Stimulated activated CD4-positive, alpha-beta T cell treated with anti-CD3 and anti-CD28 coated beads, Interleukin-4, amount 100 ng/mL, for 1 hour (primary cell): Measurements from ENCODE around the gene CTTNBP2.

Experiments used
- DNase-seq: peaks from one replicate; pipeline ENCODE4 v3.0.0-alpha.2; 2020

Gene CTTNBP2, protein sequence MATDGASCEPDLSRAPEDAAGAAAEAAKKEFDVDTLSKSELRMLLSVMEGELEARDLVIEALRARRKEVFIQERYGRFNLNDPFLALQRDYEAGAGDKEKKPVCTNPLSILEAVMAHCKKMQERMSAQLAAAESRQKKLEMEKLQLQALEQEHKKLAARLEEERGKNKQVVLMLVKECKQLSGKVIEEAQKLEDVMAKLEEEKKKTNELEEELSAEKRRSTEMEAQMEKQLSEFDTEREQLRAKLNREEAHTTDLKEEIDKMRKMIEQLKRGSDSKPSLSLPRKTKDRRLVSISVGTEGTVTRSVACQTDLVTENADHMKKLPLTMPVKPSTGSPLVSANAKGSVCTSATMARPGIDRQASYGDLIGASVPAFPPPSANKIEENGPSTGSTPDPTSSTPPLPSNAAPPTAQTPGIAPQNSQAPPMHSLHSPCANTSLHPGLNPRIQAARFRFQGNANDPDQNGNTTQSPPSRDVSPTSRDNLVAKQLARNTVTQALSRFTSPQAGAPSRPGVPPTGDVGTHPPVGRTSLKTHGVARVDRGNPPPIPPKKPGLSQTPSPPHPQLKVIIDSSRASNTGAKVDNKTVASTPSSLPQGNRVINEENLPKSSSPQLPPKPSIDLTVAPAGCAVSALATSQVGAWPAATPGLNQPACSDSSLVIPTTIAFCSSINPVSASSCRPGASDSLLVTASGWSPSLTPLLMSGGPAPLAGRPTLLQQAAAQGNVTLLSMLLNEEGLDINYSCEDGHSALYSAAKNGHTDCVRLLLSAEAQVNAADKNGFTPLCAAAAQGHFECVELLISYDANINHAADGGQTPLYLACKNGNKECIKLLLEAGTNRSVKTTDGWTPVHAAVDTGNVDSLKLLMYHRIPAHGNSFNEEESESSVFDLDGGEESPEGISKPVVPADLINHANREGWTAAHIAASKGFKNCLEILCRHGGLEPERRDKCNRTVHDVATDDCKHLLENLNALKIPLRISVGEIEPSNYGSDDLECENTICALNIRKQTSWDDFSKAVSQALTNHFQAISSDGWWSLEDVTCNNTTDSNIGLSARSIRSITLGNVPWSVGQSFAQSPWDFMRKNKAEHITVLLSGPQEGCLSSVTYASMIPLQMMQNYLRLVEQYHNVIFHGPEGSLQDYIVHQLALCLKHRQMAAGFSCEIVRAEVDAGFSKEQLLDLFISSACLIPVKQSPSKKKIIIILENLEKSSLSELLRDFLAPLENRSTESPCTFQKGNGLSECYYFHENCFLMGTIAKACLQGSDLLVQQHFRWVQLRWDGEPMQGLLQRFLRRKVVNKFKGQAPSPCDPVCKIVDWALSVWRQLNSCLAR (N-terminal part only)

GRCh38 chr7:117873310-117874190, at the start of gene CTTNBP2:
TSS of gene CTTNBP2 (minus strand) at chr7:117873441. CDS start at chr7:117873415, 26 bp downstream.
- no peak for DNase-seq

- DNase-seq = no peak
Measured at GRCh38 chr7:117916309-117916708, 43.1 kb upstream of the CTTNBP2 start.

DNA sequence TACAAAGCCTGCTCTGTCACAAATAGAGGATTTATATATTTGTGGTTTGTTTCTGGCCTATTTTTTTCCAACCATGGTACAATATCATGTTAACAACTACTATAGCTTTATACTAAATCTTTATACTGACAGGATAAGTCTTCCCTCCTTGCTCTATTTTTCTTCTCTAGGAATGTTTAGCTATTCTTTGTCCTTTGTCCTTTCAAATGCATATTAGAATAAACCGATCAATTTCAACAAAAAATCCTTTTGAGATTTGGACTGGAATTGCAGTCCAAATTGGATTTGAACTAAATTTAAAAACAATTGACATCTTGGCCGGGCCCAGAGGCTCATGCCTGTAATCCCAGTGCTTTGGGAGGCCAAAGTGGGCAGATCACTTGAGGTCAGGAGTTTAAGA, 39.2 kb upstream of the CTTNBP2 start:
- DNase-seq = no peak

GRCh38 chr7:117908031-117908795, 35.0 kb upstream of the CTTNBP2 start:
- DNase-seq = no peak

DNA sequence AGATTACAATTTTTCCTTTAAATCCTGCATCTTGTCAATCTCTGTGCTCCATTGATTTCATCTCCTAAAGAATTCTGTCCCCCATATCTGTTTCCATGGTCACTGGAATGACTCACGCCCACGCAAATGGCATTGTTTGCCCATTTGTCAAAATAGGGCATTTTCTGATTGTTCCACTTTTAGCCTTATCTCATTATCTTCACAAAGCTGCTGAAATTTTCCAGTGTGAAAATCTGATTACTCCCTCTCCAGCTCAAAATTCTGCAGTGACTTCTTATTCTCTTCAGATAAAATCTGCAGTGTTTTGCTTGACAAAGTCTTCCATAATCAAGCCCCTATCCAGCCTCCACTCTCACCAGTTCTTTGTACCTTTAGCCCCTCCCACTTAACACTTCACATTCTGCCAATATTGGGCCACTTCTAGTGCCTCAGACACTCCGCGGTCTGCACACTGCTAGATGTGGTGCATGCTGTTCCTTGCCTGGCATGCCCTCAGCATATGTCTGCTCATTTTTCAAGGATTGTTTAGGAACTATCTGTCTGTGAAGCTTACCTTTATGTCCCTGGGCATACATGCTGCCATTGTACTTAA, 33.9 kb upstream of the CTTNBP2 start:
- no peak for DNase-seq

- DNase-seq = no peak
Measured at GRCh38 chr7:117902314-117902889, 29.2 kb upstream of the CTTNBP2 start.

DNA sequence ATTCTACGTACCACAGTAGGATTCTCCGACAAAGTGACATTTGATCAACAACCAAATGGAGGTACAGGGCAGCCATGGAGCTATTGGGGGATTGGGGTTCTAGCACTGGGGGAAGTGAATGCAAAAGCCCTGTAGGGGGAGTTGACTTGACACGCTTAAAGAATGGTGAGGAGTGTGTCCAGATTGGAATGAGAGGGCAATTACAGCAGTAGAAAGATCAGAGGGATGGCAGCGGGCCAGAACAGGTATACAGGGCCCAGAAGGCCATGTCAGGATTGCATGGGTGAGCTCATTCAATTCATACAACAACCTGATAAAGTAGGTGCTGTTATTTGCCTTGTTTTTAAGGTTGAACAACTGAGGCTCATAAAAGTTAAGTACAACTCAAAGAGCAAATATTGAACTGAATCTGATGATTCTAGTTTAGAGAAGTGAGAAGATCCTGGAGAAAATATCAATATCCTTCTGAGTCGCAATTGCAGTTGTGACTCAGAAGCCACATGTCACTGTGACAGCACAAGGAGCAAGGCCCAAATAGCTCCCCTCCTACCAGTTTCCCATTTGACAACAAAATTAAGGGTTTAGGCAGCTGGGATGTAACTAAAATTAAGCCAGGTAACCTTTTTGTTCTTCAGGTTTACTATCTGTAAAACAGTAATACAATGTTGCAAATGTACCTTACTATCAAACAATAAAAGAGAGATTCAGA, 28.0 kb upstream of the CTTNBP2 start:
- DNase-seq = no peak

- no peak for DNase-seq
Measured at GRCh38 chr7:117896339-117896738, 23.1 kb upstream of the CTTNBP2 start.

- no peak for DNase-seq
Measured at GRCh38 chr7:117895276-117895675, 22.0 kb upstream of the CTTNBP2 start.

GRCh38 chr7:117894037-117894436, 20.8 kb upstream of the CTTNBP2 start:
- no peak for DNase-seq

GRCh38 chr7:117892821-117893220, 19.6 kb upstream of the CTTNBP2 start:
- no peak for DNase-seq

- no peak for DNase-seq
Measured at GRCh38 chr7:117889611-117890010, 16.4 kb upstream of the CTTNBP2 start.

DNA sequence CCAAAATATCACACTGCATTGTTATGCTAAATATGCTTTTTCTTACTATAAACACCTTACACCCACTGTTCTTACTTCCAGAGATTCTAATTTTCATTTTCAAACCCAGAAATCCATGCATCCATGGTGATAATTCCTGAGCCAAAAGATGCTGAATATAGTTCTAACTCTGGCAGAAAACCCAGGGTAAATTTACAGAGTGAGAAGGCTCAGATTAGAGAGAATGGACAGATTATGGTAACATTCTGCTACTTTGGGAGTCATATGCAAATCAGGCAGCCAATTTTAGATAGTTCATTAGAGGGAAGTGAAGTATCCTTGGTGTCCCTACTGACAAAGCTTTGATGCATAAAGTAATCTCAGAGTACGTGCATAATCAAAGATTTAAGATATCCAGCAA, 15.4 kb upstream of the CTTNBP2 start:
- DNase-seq = no peak

- no peak for DNase-seq
Measured at GRCh38 chr7:117882594-117882993, 9.4 kb upstream of the CTTNBP2 start.

DNA sequence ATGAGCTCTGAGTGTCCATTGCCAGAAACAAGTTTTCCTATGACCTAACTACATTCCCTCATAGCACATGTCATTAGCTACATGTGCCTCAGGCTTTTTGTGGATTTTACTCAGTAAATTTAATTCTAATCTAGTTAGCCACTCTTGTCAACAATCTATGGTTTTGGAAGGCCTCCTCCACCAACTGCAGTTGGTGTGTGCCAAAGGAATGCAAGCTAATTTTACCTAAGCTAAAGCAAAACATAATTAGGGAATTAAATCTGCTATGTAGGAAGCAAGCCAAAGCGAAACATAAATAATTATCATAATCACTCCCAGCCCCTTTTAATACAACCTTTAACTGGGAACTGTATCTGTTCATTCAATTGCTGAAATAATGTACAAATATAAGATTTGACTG, 3.5 kb upstream of the CTTNBP2 start:
- DNase-seq = no peak

GRCh38 chr7:117875566-117875965, 2.3 kb upstream of the CTTNBP2 start:
- DNase-seq = no peak

DNA sequence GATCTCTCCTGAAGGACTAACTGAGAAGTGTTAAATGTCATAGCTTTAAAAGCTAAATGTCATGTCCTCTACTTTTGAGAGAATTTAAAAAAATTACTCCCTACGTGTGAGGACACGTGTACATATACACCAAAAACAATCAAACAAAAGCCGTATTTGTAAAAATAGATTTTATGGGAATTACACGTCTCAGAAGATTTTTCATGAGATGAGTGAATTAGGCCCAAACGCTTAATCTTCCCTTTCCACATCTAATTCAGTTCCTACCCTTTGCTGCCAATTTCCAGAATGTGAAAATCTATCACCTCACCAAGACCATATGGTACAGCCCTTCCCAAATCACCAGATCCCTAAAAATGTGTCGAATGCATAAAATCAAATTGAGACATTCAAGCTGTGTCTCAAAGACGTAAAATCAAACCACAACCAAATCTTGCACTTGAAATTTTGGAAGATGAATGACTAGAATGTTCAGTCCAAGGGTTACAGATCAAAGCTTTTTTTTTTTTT, 1.0 kb upstream of the CTTNBP2 start:
- DNase-seq = no peak

GRCh38 chr7:117872561-117873309, 506 bp downstream of the CTTNBP2 start:
- DNase-seq = no peak
